Esophagus squamous epithelium (tissue), 4 donors: ENCODE data around the gene PDCD1LG2.

ENCODE experiments used
- POLR2A ChIP-seq, 4 donors: fragments of 450-650 bp; IDR thresholded peaks; one replicate each; pipeline ENCODE4 v1.6.1; 2017; ENCODE audit warnings: antibody characterized with exemption in 4 of 4, mild to moderate bottlenecking in 4 of 4, moderate library complexity in 3 of 4
- TF ChIP-seq, protein P1 (sequence below), 6 experiments: fragments of 450-650 bp in 4 of 6; fragments of 200-600 bp in 2 of 6; sonication (generic) in 2 of 6; IDR thresholded peaks; one replicate each; pipeline ENCODE4 v1.5.1; 2016 to 2019; ENCODE audit warnings: antibody characterized with exemption in 6 of 6, mild to moderate bottlenecking in 4 of 6, moderate library complexity in 4 of 6

DNA sequence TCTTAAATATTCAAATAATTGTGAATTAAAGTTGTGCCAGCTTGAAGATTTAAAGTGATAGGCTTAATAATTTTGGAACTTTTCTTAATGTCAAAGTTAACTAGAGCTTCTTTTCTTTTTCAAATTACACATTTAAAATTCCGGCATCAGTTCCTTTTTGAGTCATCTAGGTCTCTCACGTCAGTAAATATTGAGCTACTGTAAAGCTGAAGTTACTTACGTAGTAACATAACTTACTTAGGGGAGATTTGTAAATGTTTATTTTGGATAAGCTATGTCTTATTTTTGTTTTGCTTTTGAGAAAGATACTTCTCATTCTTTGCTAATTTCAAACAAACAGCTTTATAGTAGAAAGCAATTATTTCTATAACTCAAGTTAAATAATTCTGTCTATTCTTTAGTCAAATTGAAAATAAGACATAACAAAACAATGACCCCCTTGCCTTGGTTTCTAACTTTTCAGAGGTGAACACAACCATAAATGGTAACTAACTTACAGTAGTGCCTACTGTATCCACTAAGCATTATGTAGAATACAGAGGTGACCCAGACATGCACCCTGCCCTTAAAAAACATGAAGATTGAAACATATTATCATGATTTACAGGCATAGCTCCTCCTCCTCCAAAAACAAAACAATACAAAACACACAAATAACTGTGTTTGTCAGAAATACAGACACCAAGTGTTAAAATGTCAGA, 30.2 kb upstream of the PDCD1LG2 start:
- TF ChIP-seq, protein P1, sequence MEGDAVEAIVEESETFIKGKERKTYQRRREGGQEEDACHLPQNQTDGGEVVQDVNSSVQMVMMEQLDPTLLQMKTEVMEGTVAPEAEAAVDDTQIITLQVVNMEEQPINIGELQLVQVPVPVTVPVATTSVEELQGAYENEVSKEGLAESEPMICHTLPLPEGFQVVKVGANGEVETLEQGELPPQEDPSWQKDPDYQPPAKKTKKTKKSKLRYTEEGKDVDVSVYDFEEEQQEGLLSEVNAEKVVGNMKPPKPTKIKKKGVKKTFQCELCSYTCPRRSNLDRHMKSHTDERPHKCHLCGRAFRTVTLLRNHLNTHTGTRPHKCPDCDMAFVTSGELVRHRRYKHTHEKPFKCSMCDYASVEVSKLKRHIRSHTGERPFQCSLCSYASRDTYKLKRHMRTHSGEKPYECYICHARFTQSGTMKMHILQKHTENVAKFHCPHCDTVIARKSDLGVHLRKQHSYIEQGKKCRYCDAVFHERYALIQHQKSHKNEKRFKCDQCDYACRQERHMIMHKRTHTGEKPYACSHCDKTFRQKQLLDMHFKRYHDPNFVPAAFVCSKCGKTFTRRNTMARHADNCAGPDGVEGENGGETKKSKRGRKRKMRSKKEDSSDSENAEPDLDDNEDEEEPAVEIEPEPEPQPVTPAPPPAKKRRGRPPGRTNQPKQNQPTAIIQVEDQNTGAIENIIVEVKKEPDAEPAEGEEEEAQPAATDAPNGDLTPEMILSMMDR (IDR thresholded peaks at IDR 0.05), result no peak
- no peak for TF ChIP-seq POLR2A (IDR thresholded peaks at IDR 0.05)
